ENCODE results near the gene MYO18B.

GRCh38 chr22:25876871-25877270 lies 134.9 kb downstream of the MYO18B start:
- no peak for TF ChIP-seq CTCF (conservative IDR thresholded peaks at IDR 0.05 in 1 of 2, IDR thresholded peaks at IDR 0.05 in 1 of 2; ENCODE audit: extremely low read depth in 1 of 2, insufficient read depth in 1 of 2, low read depth in 1 of 2, low read length in 2 of 2)
- no peak for TF ChIP-seq EZH2 (IDR thresholded peaks at IDR 0.05; ENCODE audit: borderline replicate concordance, low read length)

Data from mammary epithelial cell (primary cell).